Measurements from ENCODE around the gene CCDC178. TPM values are rescaled to one million over a fixed set of nuclear protein-coding genes. Genes with fewer than 3 reads are reported as not detected.

CCDC178 gene
- total and polyA plus RNA-seq, 2 donors from 2014 or later: 3.7 to 4.6 TPM

DNA sequence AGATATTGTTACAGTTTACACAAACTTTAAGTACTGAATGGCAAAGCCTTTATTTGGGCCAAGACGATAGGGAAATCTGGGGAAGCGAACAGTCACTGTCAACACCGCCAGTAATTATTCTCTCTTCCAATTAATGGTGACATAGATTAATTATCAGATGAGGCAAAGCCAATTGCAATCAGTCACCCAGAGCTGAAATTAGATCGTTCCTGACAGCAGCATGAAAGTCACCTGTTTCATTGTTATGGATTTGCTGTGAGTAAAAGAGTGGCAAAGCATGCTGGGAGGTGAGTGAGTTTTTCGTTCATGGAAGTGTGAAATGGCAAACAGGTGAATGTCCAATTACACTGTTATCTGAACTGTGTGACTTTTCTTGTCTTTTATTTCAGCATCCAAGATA lies 502.9 kb downstream of the CCDC178 start:
- no peaks in the 10 kb centered on the region for H3K9me3 ChIP-seq (ENCODE audit: control insufficient read depth in 2 of 3, insufficient read depth in 1 of 3, low read length in 3 of 3)
- intact Hi-C loops (cut with DNase I): no loop called here

DNA sequence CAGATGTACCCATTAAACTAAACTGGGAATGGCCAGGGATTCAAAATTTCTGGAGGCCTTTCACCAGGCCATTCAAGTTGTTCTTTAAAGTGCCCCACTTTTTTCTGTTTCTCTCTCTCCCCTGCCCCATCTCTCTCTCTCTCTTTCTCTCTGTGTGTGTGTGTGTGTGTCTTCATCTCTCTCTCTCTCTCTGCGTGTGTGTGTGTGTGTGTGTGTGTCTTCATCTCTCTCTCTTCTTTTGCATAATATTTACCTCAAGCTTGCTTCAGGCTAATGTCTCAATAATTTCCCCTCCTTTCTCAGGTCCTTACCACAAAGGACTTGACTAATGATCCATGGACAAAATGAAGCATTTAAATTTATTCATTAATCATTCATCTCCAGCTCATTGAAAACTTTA lies 503.5 kb downstream of the CCDC178 start:
- no peak for FAIRE-seq
- H3K4me3 ChIP-seq (ENCODE audit: low read length in 3 of 3): no peak overlapping the region
- TF ChIP-seq, protein P1, sequence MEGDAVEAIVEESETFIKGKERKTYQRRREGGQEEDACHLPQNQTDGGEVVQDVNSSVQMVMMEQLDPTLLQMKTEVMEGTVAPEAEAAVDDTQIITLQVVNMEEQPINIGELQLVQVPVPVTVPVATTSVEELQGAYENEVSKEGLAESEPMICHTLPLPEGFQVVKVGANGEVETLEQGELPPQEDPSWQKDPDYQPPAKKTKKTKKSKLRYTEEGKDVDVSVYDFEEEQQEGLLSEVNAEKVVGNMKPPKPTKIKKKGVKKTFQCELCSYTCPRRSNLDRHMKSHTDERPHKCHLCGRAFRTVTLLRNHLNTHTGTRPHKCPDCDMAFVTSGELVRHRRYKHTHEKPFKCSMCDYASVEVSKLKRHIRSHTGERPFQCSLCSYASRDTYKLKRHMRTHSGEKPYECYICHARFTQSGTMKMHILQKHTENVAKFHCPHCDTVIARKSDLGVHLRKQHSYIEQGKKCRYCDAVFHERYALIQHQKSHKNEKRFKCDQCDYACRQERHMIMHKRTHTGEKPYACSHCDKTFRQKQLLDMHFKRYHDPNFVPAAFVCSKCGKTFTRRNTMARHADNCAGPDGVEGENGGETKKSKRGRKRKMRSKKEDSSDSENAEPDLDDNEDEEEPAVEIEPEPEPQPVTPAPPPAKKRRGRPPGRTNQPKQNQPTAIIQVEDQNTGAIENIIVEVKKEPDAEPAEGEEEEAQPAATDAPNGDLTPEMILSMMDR (IDR thresholded peaks at IDR 0.05; ENCODE audit: borderline replicate concordance, extremely low read depth, insufficient read depth): no peak

More for the DNA sequence above, 502.9 kb downstream of the CCDC178 start:
- no peak overlapping the region for H3K4me3 ChIP-seq (ENCODE audit: low read length in 3 of 3)
- TF ChIP-seq, protein P1 (IDR thresholded peaks at IDR 0.05; ENCODE audit: borderline replicate concordance, extremely low read depth, insufficient read depth): no peak
- peak in 2 of 5 donors; percentile 19 to 30 for DNase-seq
- no peaks in the 10 kb centered on the region for H3K27me3 ChIP-seq (ENCODE audit: control insufficient read depth, insufficient read depth, low read length)
- H3K9ac ChIP-seq (ENCODE audit: low read length in 3 of 3): no peak overlapping the region
- H3K27ac ChIP-seq (ENCODE audit: low read depth in 2 of 2, low read length in 2 of 2): no peak overlapping the region
- FAIRE-seq: no peak
- no peaks in the 10 kb centered on the region for H3K36me3 ChIP-seq (ENCODE audit: control insufficient read depth in 2 of 3, insufficient read depth in 3 of 3, low read length in 3 of 3)
- H3K4me1 ChIP-seq (ENCODE audit: control insufficient read depth in 2 of 3, insufficient read depth in 2 of 3, low read depth in 1 of 3, low read length in 3 of 3): no peaks in the 10 kb centered on the region

DNA sequence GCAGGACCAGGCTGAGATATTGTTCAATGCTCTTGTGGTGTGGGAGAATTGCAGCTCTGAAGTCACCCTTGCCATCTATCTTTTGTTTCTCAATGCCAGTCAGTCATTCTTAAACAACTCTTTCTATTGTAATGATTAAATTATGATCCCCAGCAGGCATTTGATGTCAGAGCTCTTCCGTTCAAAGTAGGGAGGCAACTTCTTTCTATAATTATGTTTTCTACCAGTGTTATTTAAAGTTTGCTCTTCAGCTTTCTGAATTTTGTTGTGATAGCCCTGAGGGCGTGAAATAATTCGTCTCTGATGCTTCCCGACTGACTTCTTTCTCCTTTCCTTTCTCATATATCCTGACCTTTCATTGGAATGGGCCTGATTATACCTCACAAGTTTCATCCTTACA lies 506.3 kb downstream of the CCDC178 start:
- no peak overlapping the region for H3K4me3 ChIP-seq (ENCODE audit: low read length in 3 of 3)
- intact Hi-C loops (cut with DNase I): no loop called here
- H3K27ac ChIP-seq (ENCODE audit: low read depth in 2 of 2, low read length in 2 of 2): no peak overlapping the region
- TF ChIP-seq, protein P1 (IDR thresholded peaks at IDR 0.05; ENCODE audit: borderline replicate concordance, extremely low read depth, insufficient read depth): no peak
- H3K36me3 ChIP-seq (ENCODE audit: control insufficient read depth in 2 of 3, insufficient read depth in 3 of 3, low read length in 3 of 3): no peaks in the 10 kb centered on the region
- H3K9ac ChIP-seq (ENCODE audit: low read length in 3 of 3): no peak overlapping the region
- FAIRE-seq: no peak
- no peak for DNase-seq
- no peaks in the 10 kb centered on the region for H3K4me1 ChIP-seq (ENCODE audit: control insufficient read depth in 2 of 3, insufficient read depth in 2 of 3, low read depth in 1 of 3, low read length in 3 of 3)
- no peaks in the 10 kb centered on the region for H3K9me3 ChIP-seq (ENCODE audit: control insufficient read depth in 2 of 3, insufficient read depth in 1 of 3, low read length in 3 of 3)
- no peaks in the 10 kb centered on the region for H3K27me3 ChIP-seq (ENCODE audit: control insufficient read depth, insufficient read depth, low read length)

More for the DNA sequence above, 503.5 kb downstream of the CCDC178 start:
- H3K9ac ChIP-seq (ENCODE audit: low read length in 3 of 3): no peak overlapping the region
- no peak overlapping the region for H3K27ac ChIP-seq (ENCODE audit: low read depth in 2 of 2, low read length in 2 of 2)
- H3K4me1 ChIP-seq (ENCODE audit: control insufficient read depth in 2 of 3, insufficient read depth in 2 of 3, low read depth in 1 of 3, low read length in 3 of 3): no peaks in the 10 kb centered on the region
- H3K27me3 ChIP-seq (ENCODE audit: control insufficient read depth, insufficient read depth, low read length): no peaks in the 10 kb centered on the region
- H3K9me3 ChIP-seq (ENCODE audit: control insufficient read depth in 2 of 3, insufficient read depth in 1 of 3, low read length in 3 of 3): no peaks in the 10 kb centered on the region
- no peaks in the 10 kb centered on the region for H3K36me3 ChIP-seq (ENCODE audit: control insufficient read depth in 2 of 3, insufficient read depth in 3 of 3, low read length in 3 of 3)
- DNase-seq: peak in 2 of 5 donors; percentile 7 to 38
- intact Hi-C loops (cut with DNase I): no loop called here

DNA sequence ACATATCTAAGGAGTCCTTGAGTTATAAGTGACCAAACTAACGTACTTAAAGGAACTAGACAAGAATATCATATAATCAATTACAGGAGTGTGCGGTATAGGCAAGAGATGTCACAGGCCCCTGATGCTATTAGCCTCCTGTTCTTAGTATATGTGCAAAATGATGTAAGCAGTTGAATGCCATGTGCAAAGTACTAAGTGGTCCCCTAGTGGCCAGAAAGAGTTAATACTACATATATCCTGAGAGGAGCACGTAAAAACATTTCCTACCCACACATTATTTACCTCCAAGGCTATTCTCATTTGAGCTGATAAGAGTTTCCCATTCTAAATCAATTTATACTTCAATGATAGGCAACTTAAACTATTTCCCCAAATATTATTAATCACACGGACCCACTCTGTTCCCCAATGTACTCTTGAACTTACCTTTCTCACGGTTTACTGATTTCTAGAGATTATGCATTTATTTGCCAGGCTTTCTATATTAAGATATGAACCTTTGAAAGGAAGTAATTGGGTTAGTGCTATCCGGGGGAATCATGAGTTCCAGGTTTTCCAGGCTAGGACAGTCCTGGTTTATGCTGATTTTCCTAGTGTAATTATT lies 509.7 kb downstream of the CCDC178 start:
- intact Hi-C loops (cut with DNase I): no loop called here
- peak in 2 of 5 donors; percentile 47 to 53 for DNase-seq
- no peak for FAIRE-seq

More for the DNA sequence above, 509.7 kb downstream of the CCDC178 start:
- Histone ChIP-seq H3K27me3 (ENCODE audit: control insufficient read depth, insufficient read depth, low read length) (no peaks in the 10 kb centered on the region), H3K9me3 (ENCODE audit: control insufficient read depth in 2 of 3, insufficient read depth in 1 of 3, low read length in 3 of 3) (no peaks in the 10 kb centered on the region), H3K27ac (ENCODE audit: low read depth in 2 of 2, low read length in 2 of 2) (no peak overlapping the region), H3K4me1 (ENCODE audit: control insufficient read depth in 2 of 3, insufficient read depth in 2 of 3, low read depth in 1 of 3, low read length in 3 of 3) (no peaks in the 10 kb centered on the region), H3K9ac (ENCODE audit: low read length in 3 of 3) (no peak overlapping the region), H3K36me3 (ENCODE audit: control insufficient read depth in 2 of 3, insufficient read depth in 3 of 3, low read length in 3 of 3) (no peaks in the 10 kb centered on the region), H3K4me3 (ENCODE audit: low read length in 3 of 3) (no peak overlapping the region)
- TF ChIP-seq, protein P1 (IDR thresholded peaks at IDR 0.05; ENCODE audit: borderline replicate concordance, extremely low read depth, insufficient read depth): peak; percentile 40
